Activated naive CD8-positive, alpha-beta T cell treated with anti-CD3 and anti-CD28 coated beads, Interleukin-2, amount 10 ng/mL, durations not matched to agents 7 days and 5 days (primary cell): ENCODE data around the gene FANCI. TPM values are rescaled to one million over a fixed set of nuclear protein-coding genes. Genes with fewer than 3 reads are reported as not detected.

ENCODE experiments used
- ATAC-seq: fragments of 150-1000 bp; cut with Tn5 transposase; one replicate; pipeline ENCODE4 v1.10.0; 2021; ENCODE audit warnings: low read depth, moderate library complexity
- POLR2A ChIA-PET: fragments of 350-600 bp; sonication (Branson Sonifier 250); formaldehyde crosslinking; loops from one replicate; lab custom pipeline; 2021; ENCODE audit warnings: antibody characterized with exemption; lab: Charles Lee
- DNase-seq: peaks from one replicate; pipeline ENCODE4 v3.0.0; 2021
- H3K27ac Mint-ChIP-seq: one replicate; pipeline ENCODE4 v1.8.0; 2022; ENCODE audit warnings: mild to moderate bottlenecking, mixed read lengths
- H3K27me3 Mint-ChIP-seq: one replicate; pipeline ENCODE4 v1.8.0; 2022; ENCODE audit warnings: mild to moderate bottlenecking, moderate library complexity, mixed read lengths
- H3K36me3 Mint-ChIP-seq: one replicate; pipeline ENCODE4 v1.8.0; 2021; ENCODE audit warnings: mild to moderate bottlenecking, mixed read lengths
- H3K4me1 Mint-ChIP-seq: one replicate; pipeline ENCODE4 v1.8.0; 2021; ENCODE audit warnings: mixed read lengths
- H3K4me3 Mint-ChIP-seq: one replicate; pipeline ENCODE4 v1.8.0; 2022; ENCODE audit warnings: mild to moderate bottlenecking, moderate library complexity, mixed read lengths
- H3K9me3 Mint-ChIP-seq: one replicate; pipeline ENCODE4 v1.8.0; 2021; ENCODE audit warnings: mixed read lengths
- total RNA-seq, 2 experiments: library from RNA; stranded (reverse); gene quantifications; one replicate each; pipeline ENCODE4 v1.2.3, GENCODE V29; 2021

Gene FANCI
- 100 to 1,000 TPM; 155 to 161 TPM for total RNA-seq

DNA sequence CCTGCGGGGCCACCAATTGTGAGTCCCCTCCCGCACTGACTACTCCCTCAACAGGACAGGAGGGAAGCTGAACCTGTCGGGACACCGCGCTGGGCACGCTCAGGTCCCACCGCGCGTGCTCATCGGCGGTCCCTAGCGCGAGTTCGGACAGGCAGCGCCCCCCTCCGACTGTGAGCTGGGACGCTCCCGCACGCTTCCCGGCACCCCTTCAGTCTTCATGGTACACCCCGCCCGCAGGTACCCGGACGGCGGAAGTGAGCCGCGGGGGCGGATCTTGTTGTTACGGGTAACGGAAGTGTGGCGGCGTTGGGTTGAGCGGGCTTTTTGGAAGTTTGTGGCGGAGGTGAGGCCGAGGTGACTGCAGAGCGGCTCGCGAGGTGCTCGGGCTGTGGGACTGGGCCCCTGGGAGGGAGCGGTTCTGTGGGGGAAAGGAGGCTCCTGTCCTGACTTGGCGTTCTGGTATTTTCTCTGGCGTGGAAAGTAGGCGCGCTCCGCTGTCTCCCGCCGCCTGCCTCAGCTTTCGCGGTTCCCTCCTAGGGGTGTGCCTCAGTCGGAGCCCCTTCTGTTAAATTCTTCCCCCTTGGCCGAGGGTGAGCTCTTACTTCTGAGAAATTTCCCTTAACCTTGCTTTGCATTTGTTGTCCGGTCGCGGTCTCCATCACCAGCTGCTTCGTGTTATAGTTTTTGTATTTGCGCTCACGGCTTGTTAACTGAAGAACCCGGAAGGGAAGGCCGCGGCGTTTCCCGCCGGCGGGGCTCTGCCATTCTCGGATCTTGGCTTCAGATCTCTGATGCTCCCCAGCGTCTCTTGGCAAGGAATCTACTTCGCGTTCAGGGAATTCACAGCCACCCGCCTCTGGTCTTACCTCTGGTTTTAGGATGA, at the start of gene FANCI:
FANCI (plus strand) TSS at position 289 of the 883 bp plus-strand sequence. CDS start 3,669 bp downstream, outside the sequence.
- peaks cover 31% of the 10 kb centered on the region for H3K4me1 Mint-ChIP-seq
- peaks cover 32% of the 10 kb centered on the region for H3K36me3 Mint-ChIP-seq
- H3K27me3 Mint-ChIP-seq = peaks cover 13% of the 10 kb centered on the region
- DNase-seq (peak; percentile 96), ATAC-seq (peak; percentile 94)
- H3K27ac Mint-ChIP-seq = peak within 1 kb of the TSS; percentile 89
- H3K4me3 Mint-ChIP-seq = peak within 1 kb of the TSS; percentile 94
- POLR2A ChIA-PET = interaction anchor here (0.8 to 3.1 kb wide), 14 partner anchors 9 to 331 kb away, joined by 3 to 19 read pairs (median 4); partner anchors contain the start of genes ABHD2 and TICRR
- no peaks in the 10 kb centered on the region for H3K9me3 Mint-ChIP-seq

GRCh38 chr15:89194608-89195007, 49.2 kb upstream of the FANCI start:
- POLR2A ChIA-PET = no interaction called here
- H3K36me3 Mint-ChIP-seq = peaks cover 25% of the 10 kb centered on the region
- no peak for ATAC-seq

GRCh38 chr15:89195836-89196235, 47.9 kb upstream of the FANCI start:
- H3K27ac Mint-ChIP-seq = no peak overlapping the region
- H3K4me3 Mint-ChIP-seq = no peak overlapping the region
- H3K4me1 Mint-ChIP-seq = peaks cover 3% of the 10 kb centered on the region
- no peaks in the 10 kb centered on the region for H3K27me3 Mint-ChIP-seq
- H3K36me3 Mint-ChIP-seq = peaks cover 26% of the 10 kb centered on the region
- POLR2A ChIA-PET = no interaction called here
- DNase-seq (no peak), ATAC-seq (no peak)
- no peaks in the 10 kb centered on the region for H3K9me3 Mint-ChIP-seq

More at GRCh38 chr15:89194608-89195007, 49.2 kb upstream of the FANCI start:
- Mint-ChIP-seq H3K27me3 (no peaks in the 10 kb centered on the region), H3K4me1 (peaks cover 3% of the 10 kb centered on the region), H3K4me3 (no peak overlapping the region), H3K27ac (no peak overlapping the region), H3K9me3 (no peaks in the 10 kb centered on the region)
- DNase-seq = no peak

DNA sequence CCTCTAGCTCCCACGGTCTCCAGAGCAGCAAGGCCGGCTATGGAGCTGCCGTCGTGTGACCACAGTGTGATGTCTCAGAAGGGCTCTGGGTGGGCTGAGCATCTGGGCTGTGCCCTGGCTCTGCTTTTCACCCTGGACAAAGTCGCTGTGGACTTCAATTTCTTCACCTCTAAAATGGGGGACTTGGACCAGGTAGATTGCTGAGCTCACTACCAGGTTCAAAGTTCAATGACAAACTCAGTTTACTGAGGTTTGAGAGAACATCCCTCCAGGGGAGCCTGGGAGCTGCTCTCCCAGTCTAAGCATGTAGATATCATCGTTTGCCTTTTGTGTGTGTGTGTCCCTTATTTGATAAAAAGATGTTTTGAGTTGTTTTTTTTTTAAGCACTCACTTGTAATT, 47.5 kb upstream of the FANCI start:
- ATAC-seq = no peak
- Mint-ChIP-seq H3K36me3 (peaks cover 24% of the 10 kb centered on the region), H3K4me3 (no peak overlapping the region), H3K9me3 (no peaks in the 10 kb centered on the region), H3K27ac (no peak overlapping the region), H3K27me3 (no peaks in the 10 kb centered on the region), H3K4me1 (peaks cover 3% of the 10 kb centered on the region)
- no peak for DNase-seq
- POLR2A ChIA-PET = no interaction called here

GRCh38 chr15:89196994-89197393, 46.8 kb upstream of the FANCI start:
- Mint-ChIP-seq H3K4me3 (no peak overlapping the region), H3K36me3 (peaks cover 23% of the 10 kb centered on the region), H3K27me3 (no peaks in the 10 kb centered on the region), H3K27ac (no peak overlapping the region), H3K4me1 (peaks cover 5% of the 10 kb centered on the region), H3K9me3 (no peaks in the 10 kb centered on the region)
- DNase-seq = no peak
- ATAC-seq = no peak
- POLR2A ChIA-PET = no interaction called here

- Mint-ChIP-seq H3K27ac (no peak overlapping the region), H3K27me3 (no peaks in the 10 kb centered on the region), H3K4me1 (peaks cover 6% of the 10 kb centered on the region), H3K9me3 (no peaks in the 10 kb centered on the region), H3K36me3 (peaks cover 24% of the 10 kb centered on the region), H3K4me3 (no peak overlapping the region)
- POLR2A ChIA-PET = no interaction called here
- DNase-seq (no peak), ATAC-seq (peak; percentile 58)
Observed at GRCh38 chr15:89197503-89197971, 46.2 kb upstream of the FANCI start.

- Mint-ChIP-seq H3K4me3 (no peak overlapping the region), H3K4me1 (peaks cover 6% of the 10 kb centered on the region), H3K27ac (no peak overlapping the region), H3K27me3 (no peaks in the 10 kb centered on the region), H3K36me3 (peaks cover 21% of the 10 kb centered on the region), H3K9me3 (no peaks in the 10 kb centered on the region)
- POLR2A ChIA-PET = no interaction called here
- ATAC-seq = no peak
- DNase-seq = no peak
Observed at GRCh38 chr15:89198196-89198595, 45.6 kb upstream of the FANCI start.

- Mint-ChIP-seq H3K36me3 (peaks cover 22% of the 10 kb centered on the region), H3K4me3 (no peak overlapping the region), H3K27me3 (no peaks in the 10 kb centered on the region), H3K9me3 (no peaks in the 10 kb centered on the region), H3K27ac (no peak overlapping the region), H3K4me1 (peaks cover 12% of the 10 kb centered on the region)
- POLR2A ChIA-PET = no interaction called here
- DNase-seq (no peak), ATAC-seq (no peak)
Observed at GRCh38 chr15:89198934-89199333, 44.8 kb upstream of the FANCI start.

GRCh38 chr15:89199746-89200145, 44.0 kb upstream of the FANCI start:
- H3K27ac Mint-ChIP-seq = no peak overlapping the region
- DNase-seq (no peak), ATAC-seq (no peak)
- H3K9me3 Mint-ChIP-seq = no peaks in the 10 kb centered on the region
- peaks cover 20% of the 10 kb centered on the region for H3K4me1 Mint-ChIP-seq
- no peaks in the 10 kb centered on the region for H3K27me3 Mint-ChIP-seq
- peaks cover 22% of the 10 kb centered on the region for H3K36me3 Mint-ChIP-seq
- POLR2A ChIA-PET = interaction anchor here (1.1 kb wide), 1 partner anchor 45 kb away, joined by 3 read pairs; no protein-coding TSS in a partner anchor
- no peak overlapping the region for H3K4me3 Mint-ChIP-seq

- Mint-ChIP-seq H3K4me1 (peaks cover 23% of the 10 kb centered on the region), H3K27ac (no peak overlapping the region), H3K36me3 (peaks cover 22% of the 10 kb centered on the region), H3K27me3 (no peaks in the 10 kb centered on the region), H3K4me3 (no peak overlapping the region), H3K9me3 (no peaks in the 10 kb centered on the region)
- no peak for ATAC-seq
- no peak for DNase-seq
- POLR2A ChIA-PET = interaction anchor here (0.6 to 1.1 kb wide), 2 partner anchors 44 to 101 kb away, joined by 3 read pairs; no protein-coding TSS in a partner anchor
Observed at GRCh38 chr15:89200182-89200581, 43.6 kb upstream of the FANCI start.

DNA sequence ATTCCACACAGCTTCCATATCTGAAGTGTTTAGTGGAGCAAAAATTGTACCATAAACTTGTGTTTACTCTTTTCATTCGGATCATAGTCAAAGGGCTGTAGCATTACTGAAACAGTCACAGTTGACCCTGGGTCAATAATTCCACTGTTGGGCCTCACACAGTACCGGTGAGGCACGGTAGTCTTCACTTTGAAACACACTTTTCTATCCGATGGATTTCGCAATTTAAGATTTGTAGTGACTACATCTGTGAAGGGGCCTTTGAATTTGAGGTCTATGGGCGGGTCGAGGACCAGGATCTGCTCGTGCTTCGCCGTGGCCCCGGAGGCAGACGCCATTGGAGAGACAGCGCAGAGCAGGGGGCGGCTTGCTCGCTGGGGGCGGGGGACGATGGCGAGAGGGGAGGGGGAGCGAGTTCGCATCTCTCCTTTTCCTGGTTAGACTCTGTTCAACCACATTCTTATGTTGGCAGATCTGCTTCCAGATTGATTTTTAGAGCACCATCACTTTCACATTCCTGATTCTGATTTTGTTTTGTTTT, 42.2 kb upstream of the FANCI start:
- H3K9me3 Mint-ChIP-seq = no peaks in the 10 kb centered on the region
- no peak overlapping the region for H3K4me3 Mint-ChIP-seq
- ATAC-seq (no peak), DNase-seq (no peak)
- H3K27ac Mint-ChIP-seq = no peak overlapping the region
- POLR2A ChIA-PET = no interaction called here
- peaks cover 18% of the 10 kb centered on the region for H3K36me3 Mint-ChIP-seq
- H3K4me1 Mint-ChIP-seq = peaks cover 26% of the 10 kb centered on the region
- H3K27me3 Mint-ChIP-seq = no peaks in the 10 kb centered on the region

GRCh38 chr15:89203705-89204273, 40.0 kb upstream of the FANCI start:
- POLR2A ChIA-PET = no interaction called here
- DNase-seq (no peak), ATAC-seq (peak; percentile 80)
- Mint-ChIP-seq H3K9me3 (no peaks in the 10 kb centered on the region), H3K36me3 (peaks cover 15% of the 10 kb centered on the region), H3K27ac (peak overlapping the region; percentile 82), H3K4me1 (peaks cover 31% of the 10 kb centered on the region), H3K27me3 (peaks cover 2% of the 10 kb centered on the region), H3K4me3 (peak overlapping the region; percentile 80)

GRCh38 chr15:89205991-89206585, 37.7 kb upstream of the FANCI start:
- Mint-ChIP-seq H3K27ac (peak overlapping the region; percentile 36), H3K4me1 (peaks cover 31% of the 10 kb centered on the region), H3K4me3 (no peak overlapping the region), H3K27me3 (peaks cover 2% of the 10 kb centered on the region), H3K9me3 (no peaks in the 10 kb centered on the region), H3K36me3 (peaks cover 12% of the 10 kb centered on the region)
- DNase-seq = no peak
- POLR2A ChIA-PET = interaction anchor here (0.7 to 2.5 kb wide), 4 partner anchors 28 to 308 kb away, joined by 3 to 19 read pairs (median 4); partner anchors contain the start of gene FANCI
- no peak for ATAC-seq
